CD14-positive monocyte (primary cell): Measurements from ENCODE around the gene SFN. TPM values are rescaled to one million over a fixed set of nuclear protein-coding genes. Genes with fewer than 3 reads are reported as not detected.
A peak's percentile ranks its signal among the peaks of the same experiment; 100 is the strongest.

Experiments used
- DNase-seq, 3 donors: peaks; one replicate each; pipeline ENCODE4 v3.0.0-alpha.2; 2011 to 2022
- H2AFZ ChIP-seq: 2 replicates; pipeline ENCODE4 v1.6.0; 2012; ENCODE audit warnings: mild to moderate bottlenecking, low read depth, low read length, inconsistent platforms; ENCODE audit not compliant: insufficient read depth, poor library complexity, severe bottlenecking
- H3K27ac ChIP-seq, 2 donors: 1 replicate in 1 of 2; 2 replicates in 1 of 2; pipeline ENCODE4 v1.5.1; 2012 to 2013; ENCODE audit warnings: low read length in 2 of 2, control low read depth in 1 of 2, inconsistent platforms in 1 of 2, low read depth in 1 of 2, mild to moderate bottlenecking in 1 of 2
- H3K27me3 ChIP-seq, 2 donors: one replicate each; pipeline versions ENCODE4 v1.6.0 to v1.6.1; 2011 to 2013; ENCODE audit warnings: low read length in 2 of 2; ENCODE audit not compliant: control insufficient read depth in 2 of 2, insufficient read depth in 2 of 2
- H3K36me3 ChIP-seq, 2 donors: replicated peaks in 1 of 2; 1 replicate in 1 of 2; 2 replicates in 1 of 2; pipeline versions ENCODE4 v1.5.1 to v1.6.1; 2012 to 2013; ENCODE audit warnings: low read length in 2 of 2, control low read depth in 1 of 2, inconsistent platforms in 1 of 2, mild to moderate bottlenecking in 1 of 2; ENCODE audit not compliant: insufficient read depth in 2 of 2, control insufficient read depth in 1 of 2
- H3K4me1 ChIP-seq, 2 donors: 1 replicate in 1 of 2; 2 replicates in 1 of 2; pipeline versions ENCODE4 v1.5.1 to v1.6.1; 2012 to 2013; ENCODE audit warnings: low read length in 2 of 2, control low read depth in 1 of 2, inconsistent platforms in 1 of 2, mild to moderate bottlenecking in 1 of 2, moderate library complexity in 1 of 2; ENCODE audit not compliant: insufficient read depth in 2 of 2, control insufficient read depth in 1 of 2
- H3K4me2 ChIP-seq: replicated peaks from 2 replicates; pipeline ENCODE3; 2012; ENCODE audit warnings: low read length, moderate library complexity, mild to moderate bottlenecking; ENCODE audit not compliant: poor library complexity, severe bottlenecking; ENCODE audit errors: extremely low read depth
- H3K4me3 ChIP-seq, 3 experiments: fragments of 200-600 bp in 1 of 3; sonication (generic) in 1 of 3; replicated peaks in 1 of 3; 1 replicate in 2 of 3; 2 replicates in 1 of 3; pipeline ENCODE4 v1.5.1; 2011 to 2013; ENCODE audit warnings: low read length in 3 of 3, mild to moderate bottlenecking in 3 of 3, control low read depth in 2 of 3, low read depth in 2 of 3, inconsistent platforms in 1 of 3, moderate library complexity in 1 of 3
- H3K79me2 ChIP-seq: 2 replicates; pipeline ENCODE4 v1.6.0; 2012; ENCODE audit warnings: mild to moderate bottlenecking, control low read depth, inconsistent platforms, low read length, moderate library complexity; ENCODE audit not compliant: insufficient read depth
- H3K9ac ChIP-seq: 2 replicates; pipeline ENCODE4 v1.6.0; 2017; ENCODE audit warnings: low read length, mild to moderate bottlenecking; ENCODE audit not compliant: insufficient read depth, poor library complexity, severe bottlenecking
- H3K9me3 ChIP-seq, 2 donors: replicated peaks in 1 of 2; 1 replicate in 1 of 2; 2 replicates in 1 of 2; pipeline versions ENCODE4 v1.5.1 to v1.6.1; 2012 to 2013; ENCODE audit warnings: low read length in 2 of 2, control low read depth in 1 of 2; ENCODE audit not compliant: control insufficient read depth in 1 of 2, insufficient read depth in 1 of 2
- H4K20me1 ChIP-seq: 2 replicates; pipeline ENCODE4 v1.6.0; 2012; ENCODE audit warnings: mild to moderate bottlenecking, low read length, control low read depth, moderate library complexity; ENCODE audit not compliant: insufficient read depth
- H3K27ac Mint-ChIP-seq, 7 donors: one replicate each; pipeline ENCODE4 v1.8.0; 2020; ENCODE audit warnings: mild to moderate bottlenecking in 7 of 7, mixed read lengths in 7 of 7, moderate library complexity in 6 of 7, inconsistent platforms in 2 of 7
- H3K27me3 Mint-ChIP-seq, 3 donors: one replicate each; pipeline ENCODE4 v1.8.0; 2021 to 2022; ENCODE audit warnings: low read depth in 3 of 3, mild to moderate bottlenecking in 3 of 3, mixed read lengths in 3 of 3, moderate library complexity in 3 of 3, inconsistent platforms in 1 of 3
- H3K36me3 Mint-ChIP-seq, 2 donors: one replicate each; pipeline ENCODE4 v1.8.0; 2020; ENCODE audit warnings: mixed read lengths in 2 of 2, inconsistent platforms in 1 of 2, mild to moderate bottlenecking in 1 of 2
- H3K4me1 Mint-ChIP-seq: one replicate; pipeline ENCODE4 v1.8.0; 2020; ENCODE audit warnings: mild to moderate bottlenecking, mixed read lengths
- H3K4me3 Mint-ChIP-seq, 2 donors: one replicate each; pipeline ENCODE4 v1.8.0; 2020; ENCODE audit warnings: mild to moderate bottlenecking in 2 of 2, mixed read lengths in 2 of 2, moderate library complexity in 1 of 2
- H3K9me3 Mint-ChIP-seq, 7 donors: one replicate each; pipeline ENCODE4 v1.8.0; 2020 to 2022; ENCODE audit warnings: mixed read lengths in 7 of 7, mild to moderate bottlenecking in 6 of 7, moderate library complexity in 6 of 7, inconsistent platforms in 2 of 7
- WGBS: methylation state at CpG from one replicate; pipeline ENCODE4 v1.1.5; 2013; ENCODE audit warnings: missing lambda C conversion rate; ENCODE audit not compliant: insufficient coverage; 5-methylcytosine and 5-hydroxymethylcytosine counted together
- intact Hi-C, 2 donors: fragments of 100-400 bp; cut with micrococcal nuclease; formaldehyde crosslinking; loops; one replicate each; pipeline versions ENCODE4 v1.15.0 to v1.15.1; 2023
- polyA plus RNA-seq, 3 donors: library from polyadenylated mRNA; depleted of rRNA in 1 of 3; unstranded in 2 of 3; stranded (reverse) in 1 of 3; fragments of 300-500 nt in 2 of 3; fragments of >200 nt in 1 of 3; fragmentation: Illumina TruSeq in 2 of 3; gene quantifications; 1 replicate in 2 of 3; 2 replicates in 1 of 3; pipeline ENCODE4 v1.2.3, GENCODE V29; 2012 to 2021
- TF ChIP-seq, protein P1 (sequence below): fragments of 200-600 bp; IDR thresholded peaks from one replicate; pipeline ENCODE4 v1.8.0; 2022; ENCODE audit warnings: antibody characterized with exemption, mild to moderate bottlenecking

The SFN gene
- polyA plus RNA-seq, 3 donors: 0.36 TPM; not detected in 2

DNA sequence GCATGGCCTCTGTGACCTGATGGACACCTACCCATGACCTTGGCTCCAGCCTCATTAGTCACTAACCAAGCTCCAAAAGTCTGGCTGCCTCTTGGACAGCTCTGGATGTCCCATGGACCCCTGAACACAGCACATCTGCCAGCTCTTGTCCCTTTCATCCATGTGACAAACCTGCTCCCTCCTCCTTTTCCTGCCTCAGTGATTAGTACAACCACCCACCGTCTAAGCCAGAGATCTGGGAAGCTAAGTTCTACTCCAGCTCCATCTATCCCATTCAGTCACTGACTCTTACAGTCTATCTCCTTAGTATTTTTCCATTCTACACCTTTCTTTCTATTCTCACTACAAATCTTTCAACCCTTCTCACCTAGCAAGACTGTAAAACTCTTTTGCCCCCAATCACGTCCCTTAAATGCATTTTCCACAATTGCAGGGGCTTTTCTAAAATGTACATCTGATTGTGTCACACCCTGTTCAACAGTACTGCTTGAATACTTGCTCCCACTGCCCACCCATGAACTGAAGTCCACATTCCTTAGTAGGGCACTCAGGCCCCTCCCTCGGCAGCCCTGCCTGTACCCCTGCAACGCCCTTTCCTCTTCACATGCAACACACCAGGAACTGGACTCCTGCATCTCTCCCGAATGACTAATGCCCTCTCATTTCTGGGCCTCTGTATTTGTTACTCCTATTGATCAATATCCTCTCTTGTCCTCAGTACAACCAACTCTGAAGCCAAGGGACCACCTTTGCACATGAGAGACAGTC, 19.9 kb downstream of the SFN start:
- no peak for DNase-seq
- Histone ChIP-seq H3K4me1 (no peaks in the 10 kb centered on the region), H4K20me1 (peaks cover 43% of the 10 kb centered on the region), H3K4me3 (no peak overlapping the region), H3K79me2 (peaks cover 4% of the 10 kb centered on the region), H3K36me3 (peaks cover 81 to 93% of the 10 kb centered on the region in 2 donors), H3K4me2 (no peak overlapping the region), H2AFZ (no peak overlapping the region), H3K27ac (no peak overlapping the region), H3K27me3 (no peaks in the 10 kb centered on the region), H3K9me3 (no peaks in the 10 kb centered on the region), H3K9ac (no peak overlapping the region)
- peaks cover 73 to 87% of the 10 kb centered on the region in 2 donors for H3K36me3 Mint-ChIP-seq
- no peaks in the 10 kb centered on the region for H3K27me3 Mint-ChIP-seq
- H3K4me1 Mint-ChIP-seq: peaks cover 3% of the 10 kb centered on the region
- intact Hi-C loops: no loop called here
- peak overlapping the region in 3 of 7 donors; percentile 15 to 38 (median 38) for H3K27ac Mint-ChIP-seq
- no peak overlapping the region for H3K4me3 Mint-ChIP-seq
- whole genome bisulfite sequencing: 100% methylated on average over 4 of the region's 5 CpGs
- H3K9me3 Mint-ChIP-seq: no peaks in the 10 kb centered on the region
- TF ChIP-seq, protein P1, sequence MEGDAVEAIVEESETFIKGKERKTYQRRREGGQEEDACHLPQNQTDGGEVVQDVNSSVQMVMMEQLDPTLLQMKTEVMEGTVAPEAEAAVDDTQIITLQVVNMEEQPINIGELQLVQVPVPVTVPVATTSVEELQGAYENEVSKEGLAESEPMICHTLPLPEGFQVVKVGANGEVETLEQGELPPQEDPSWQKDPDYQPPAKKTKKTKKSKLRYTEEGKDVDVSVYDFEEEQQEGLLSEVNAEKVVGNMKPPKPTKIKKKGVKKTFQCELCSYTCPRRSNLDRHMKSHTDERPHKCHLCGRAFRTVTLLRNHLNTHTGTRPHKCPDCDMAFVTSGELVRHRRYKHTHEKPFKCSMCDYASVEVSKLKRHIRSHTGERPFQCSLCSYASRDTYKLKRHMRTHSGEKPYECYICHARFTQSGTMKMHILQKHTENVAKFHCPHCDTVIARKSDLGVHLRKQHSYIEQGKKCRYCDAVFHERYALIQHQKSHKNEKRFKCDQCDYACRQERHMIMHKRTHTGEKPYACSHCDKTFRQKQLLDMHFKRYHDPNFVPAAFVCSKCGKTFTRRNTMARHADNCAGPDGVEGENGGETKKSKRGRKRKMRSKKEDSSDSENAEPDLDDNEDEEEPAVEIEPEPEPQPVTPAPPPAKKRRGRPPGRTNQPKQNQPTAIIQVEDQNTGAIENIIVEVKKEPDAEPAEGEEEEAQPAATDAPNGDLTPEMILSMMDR: no peak

DNA sequence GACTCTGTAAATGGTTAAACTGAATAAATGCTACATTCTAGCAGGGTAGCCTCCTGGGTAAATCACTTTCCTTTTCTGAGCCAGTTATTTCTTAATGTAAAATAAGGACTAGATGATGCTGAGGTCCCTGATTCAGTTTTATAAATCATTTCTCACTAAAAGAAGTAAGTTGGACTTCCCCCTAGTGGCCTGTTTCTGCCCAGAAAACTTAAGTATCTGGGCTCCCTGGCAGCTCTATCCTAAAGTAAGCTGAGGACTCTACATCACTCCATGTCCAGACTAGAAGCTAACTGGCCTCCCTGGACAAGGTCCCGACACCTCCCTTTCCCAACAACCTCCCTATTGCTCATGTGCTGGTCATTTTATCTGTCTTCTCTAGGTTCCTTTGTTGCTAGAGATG, 24.2 kb downstream of the SFN start:
- Histone ChIP-seq H3K9ac (no peak overlapping the region), H3K4me1 (peaks cover 12 to 18% of the 10 kb centered on the region in 2 donors), H4K20me1 (peaks cover 45% of the 10 kb centered on the region), H3K27me3 (no peaks in the 10 kb centered on the region), H3K4me3 (no peak overlapping the region), H3K4me2 (no peak overlapping the region), H3K79me2 (peaks cover 22% of the 10 kb centered on the region), H3K36me3 (peaks cover 52 to 69% of the 10 kb centered on the region in 2 donors), H2AFZ (no peak overlapping the region), H3K27ac (peak overlapping the region in 1 of 2 donors; percentile 56), H3K9me3 (no peaks in the 10 kb centered on the region)
- peaks cover 58 to 71% of the 10 kb centered on the region in 2 donors for H3K36me3 Mint-ChIP-seq
- TF ChIP-seq, protein P1: peak; percentile 51
- intact Hi-C loops: no loop called here
- peaks cover 0 to 2% (median 0%) of the 10 kb centered on the region in 3 donors for H3K27me3 Mint-ChIP-seq
- DNase-seq: no peak
- no peaks in the 10 kb centered on the region for H3K9me3 Mint-ChIP-seq
- H3K4me1 Mint-ChIP-seq: peaks cover 24% of the 10 kb centered on the region
- H3K27ac Mint-ChIP-seq: peak overlapping the region in 2 of 7 donors; percentile 13 to 70
- no CpG with 5 or more reads among the region's 1 CpG for WGBS
- no peak overlapping the region for H3K4me3 Mint-ChIP-seq
